ENCODE data around the gene NASP. TPM values are rescaled to one million over a fixed set of nuclear protein-coding genes. Genes with fewer than 3 reads are reported as not detected.
A peak's percentile ranks its signal among the peaks of the same experiment; 100 is the strongest.

Gene NASP
- total and polyA plus RNA-seq, 12 donors = 26.6 to 127 (median 31.1) TPM

DNA sequence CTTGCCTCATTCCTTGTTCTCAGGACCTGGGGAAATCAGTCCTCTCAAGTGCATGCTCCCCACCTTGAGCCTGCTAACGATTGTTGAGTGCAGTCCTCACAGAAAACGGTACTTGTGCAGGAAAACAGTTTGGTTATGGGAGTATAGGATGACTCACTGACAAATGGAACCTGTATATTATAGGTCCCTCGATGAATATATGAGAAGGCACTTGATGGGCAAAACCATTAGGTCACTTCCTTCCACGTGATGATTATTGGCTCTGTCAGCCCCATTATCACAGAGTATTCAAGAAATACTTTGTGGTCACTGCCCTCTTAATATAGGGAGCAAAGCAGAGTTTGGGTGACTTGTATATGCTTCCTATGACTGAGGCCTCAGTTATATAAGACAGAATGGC lies 33.8 kb downstream of the NASP start:
- H3K27ac ChIP-seq = no peak overlapping the region
- no peaks in the 10 kb centered on the region for H3K9me3 ChIP-seq
- TF ChIP-seq, protein P1, sequence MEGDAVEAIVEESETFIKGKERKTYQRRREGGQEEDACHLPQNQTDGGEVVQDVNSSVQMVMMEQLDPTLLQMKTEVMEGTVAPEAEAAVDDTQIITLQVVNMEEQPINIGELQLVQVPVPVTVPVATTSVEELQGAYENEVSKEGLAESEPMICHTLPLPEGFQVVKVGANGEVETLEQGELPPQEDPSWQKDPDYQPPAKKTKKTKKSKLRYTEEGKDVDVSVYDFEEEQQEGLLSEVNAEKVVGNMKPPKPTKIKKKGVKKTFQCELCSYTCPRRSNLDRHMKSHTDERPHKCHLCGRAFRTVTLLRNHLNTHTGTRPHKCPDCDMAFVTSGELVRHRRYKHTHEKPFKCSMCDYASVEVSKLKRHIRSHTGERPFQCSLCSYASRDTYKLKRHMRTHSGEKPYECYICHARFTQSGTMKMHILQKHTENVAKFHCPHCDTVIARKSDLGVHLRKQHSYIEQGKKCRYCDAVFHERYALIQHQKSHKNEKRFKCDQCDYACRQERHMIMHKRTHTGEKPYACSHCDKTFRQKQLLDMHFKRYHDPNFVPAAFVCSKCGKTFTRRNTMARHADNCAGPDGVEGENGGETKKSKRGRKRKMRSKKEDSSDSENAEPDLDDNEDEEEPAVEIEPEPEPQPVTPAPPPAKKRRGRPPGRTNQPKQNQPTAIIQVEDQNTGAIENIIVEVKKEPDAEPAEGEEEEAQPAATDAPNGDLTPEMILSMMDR (IDR thresholded peaks at IDR 0.05) = no peak
- H3K27me3 ChIP-seq = no peaks in the 10 kb centered on the region
- H3K4me1 ChIP-seq = peaks cover 6 to 37% (median 23%) of the 10 kb centered on the region in 9 donors
- DNase-seq (no peak), ATAC-seq (no peak)
- H3K4me3 ChIP-seq = no peak overlapping the region
- intact Hi-C loops (cut with DNase I) = no loop called here
- WGBS, 2 donors = 61 to 66% methylated on average over 4 of the region's 4 CpGs
- peaks cover 0 to 91% (median 35%) of the 10 kb centered on the region in 9 donors for H3K36me3 ChIP-seq

DNA sequence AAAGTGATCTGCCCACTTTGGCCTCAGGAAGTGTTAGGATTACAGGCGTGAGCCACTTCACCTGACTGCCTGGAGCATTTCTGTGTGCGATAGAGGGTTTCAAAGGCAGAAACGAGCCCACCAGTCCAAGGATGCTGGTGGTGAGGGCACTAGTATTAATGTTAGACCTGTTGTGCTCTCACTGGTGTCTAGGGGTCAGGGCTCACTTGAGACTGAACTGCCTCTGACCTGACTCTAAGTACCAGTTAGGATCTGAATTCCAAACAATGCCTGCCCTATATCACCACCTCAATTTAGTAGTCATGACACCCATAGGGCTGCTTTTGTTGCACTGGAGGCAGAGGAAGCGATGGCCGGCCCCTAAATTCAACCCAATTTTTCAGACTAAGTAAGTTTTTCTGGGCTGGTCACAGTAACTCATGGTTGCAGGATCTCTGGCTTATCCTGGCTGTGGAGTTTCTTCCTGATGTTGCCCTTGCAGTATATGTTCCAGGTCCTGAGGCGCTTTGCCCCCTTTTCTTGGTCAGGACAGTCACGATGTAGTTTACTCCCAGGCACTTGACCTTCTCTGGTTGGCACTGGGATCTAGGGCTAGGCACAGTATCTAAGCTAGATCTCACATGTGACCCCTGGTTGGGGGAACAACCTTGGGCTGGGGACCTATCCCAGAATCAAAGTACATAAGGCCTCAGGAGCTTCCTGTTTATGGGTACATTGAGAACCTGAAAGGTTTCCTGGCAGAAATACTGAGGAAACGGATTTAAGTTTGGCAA lies 35.5 kb downstream of the NASP start:
- H3K4me1 ChIP-seq = peaks cover 6 to 46% (median 25%) of the 10 kb centered on the region in 9 donors
- intact Hi-C loops (cut with DNase I) = no loop called here
- H3K27ac ChIP-seq = peak overlapping the region in 9 of 10 donors; percentile 7 to 77 (median 46)
- 63 to 64% methylated on average over 8 of the region's 8 CpGs for WGBS, 2 donors
- H3K4me3 ChIP-seq = no peak overlapping the region
- peaks cover 0 to 91% (median 35%) of the 10 kb centered on the region in 9 donors for H3K36me3 ChIP-seq
- no peaks in the 10 kb centered on the region for H3K9me3 ChIP-seq
- DNase-seq (no peak), ATAC-seq (peak in 1 of 8 donors; percentile 51)
- TF ChIP-seq, protein P1 (IDR thresholded peaks at IDR 0.05) = no peak
- no peaks in the 10 kb centered on the region for H3K27me3 ChIP-seq

DNA sequence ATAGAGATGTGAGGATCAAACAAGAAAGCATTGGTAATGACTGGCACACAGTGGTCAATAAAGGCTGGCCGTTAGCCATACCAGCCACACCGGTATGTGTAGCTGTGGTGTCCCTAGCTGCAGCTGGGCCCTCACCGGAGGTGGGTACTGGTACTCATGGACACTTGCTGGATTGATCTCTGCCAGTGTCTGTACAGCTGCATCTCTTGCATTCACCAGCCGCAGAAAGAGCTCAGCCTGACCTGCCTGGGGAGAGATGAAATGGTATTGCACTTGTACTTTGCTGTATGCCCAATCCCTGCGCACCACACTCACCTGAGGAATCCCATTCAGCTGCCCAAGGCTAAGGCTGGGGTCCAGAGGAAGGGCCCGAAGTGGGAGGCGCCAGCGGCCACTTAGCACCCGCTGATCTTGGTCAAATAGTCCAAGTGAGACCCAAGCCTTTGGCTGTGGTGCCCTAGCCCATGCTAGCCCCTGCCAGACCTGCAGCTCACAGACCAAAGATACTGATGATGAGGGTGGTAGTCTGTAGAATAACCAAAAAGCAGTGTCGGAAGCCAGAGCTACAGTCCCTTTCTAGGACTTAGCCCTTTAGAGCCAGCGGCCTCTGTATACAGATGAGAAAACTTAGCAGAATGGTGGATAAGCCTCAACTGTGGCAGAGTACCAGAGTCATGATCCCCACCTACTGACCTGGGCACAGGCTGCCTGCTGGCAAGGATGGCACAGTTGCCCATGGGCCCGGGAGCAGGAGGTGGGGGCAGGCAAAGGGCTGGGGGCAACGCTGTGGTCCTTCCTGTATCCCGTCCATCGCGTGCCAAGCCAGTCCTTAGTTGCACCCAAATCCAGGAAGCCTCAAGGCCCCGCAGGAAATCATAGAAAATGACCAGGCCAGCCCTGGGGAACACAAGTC lies 37.0 kb downstream of the NASP start:
- intact Hi-C loops (cut with DNase I) = loop anchor here in 1 of 10 donors (10.0 kb wide), 1 partner anchor 64 kb away; the partner anchor contains the start of genes GPBP1L1 and TMEM69
- peak in 7 of 8 donors; percentile 5 to 31 (median 28) for ATAC-seq
- Histone ChIP-seq H3K36me3 (peaks cover 0 to 85% (median 27%) of the 10 kb centered on the region in 9 donors), H3K27ac (peak overlapping the region; percentile 31 to 77 (median 62)), H3K9me3 (no peaks in the 10 kb centered on the region), H3K27me3 (no peaks in the 10 kb centered on the region), H3K4me3 (no peak overlapping the region), H3K4me1 (peaks cover 6 to 46% (median 25%) of the 10 kb centered on the region in 9 donors)
- TF ChIP-seq, protein P1 (IDR thresholded peaks at IDR 0.05) = no peak
- no peak for DNase-seq
- WGBS, 2 donors = 82 to 85% methylated on average over 17 of the region's 17 CpGs

DNA sequence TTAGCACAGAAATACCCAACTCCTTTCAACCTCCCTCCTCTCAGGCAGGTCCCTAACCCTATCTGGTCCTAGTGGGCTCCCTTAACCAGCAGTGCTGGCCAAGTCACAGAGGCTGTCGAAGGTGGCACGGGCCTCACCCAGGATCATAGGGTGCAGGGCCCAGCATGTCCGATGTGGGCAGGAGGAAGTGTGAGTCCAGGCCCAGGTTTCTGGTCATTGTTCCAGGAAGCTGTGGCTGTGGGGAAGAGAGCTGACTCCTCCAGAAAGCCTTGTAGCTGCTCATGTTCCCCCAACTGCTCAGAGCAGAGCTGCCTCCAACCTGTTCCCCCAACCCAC lies 37.6 kb downstream of the NASP start:
- H3K9me3 ChIP-seq = no peaks in the 10 kb centered on the region
- H3K27me3 ChIP-seq = no peaks in the 10 kb centered on the region
- peak overlapping the region in 9 of 10 donors; percentile 31 to 77 (median 63) for H3K27ac ChIP-seq
- TF ChIP-seq, protein P1 (IDR thresholded peaks at IDR 0.05) = no peak
- WGBS, 2 donors = 62 to 65% methylated on average over 3 of the region's 3 CpGs
- peaks cover 6 to 46% (median 25%) of the 10 kb centered on the region in 9 donors for H3K4me1 ChIP-seq
- DNase-seq = peak in 1 of 2 donors; percentile 22
- intact Hi-C loops (cut with DNase I) = loop anchor here in 1 of 10 donors (10.0 kb wide), 1 partner anchor 63 kb away; the partner anchor contains the start of genes GPBP1L1 and TMEM69
- peak in 7 of 8 donors; percentile 15 to 30 (median 21) for ATAC-seq
- H3K36me3 ChIP-seq = peaks cover 0 to 85% (median 23%) of the 10 kb centered on the region in 9 donors
- H3K4me3 ChIP-seq = no peak overlapping the region
